ENCODE measurements around the gene C19orf67. TPM values are rescaled to one million over a fixed set of nuclear protein-coding genes. Genes with fewer than 3 reads are reported as not detected.
A peak's percentile ranks its signal among the peaks of the same experiment; 100 is the strongest.

C19orf67 gene
- total and polyA plus RNA-seq, 2 donors from 2014 or later = not detected

GRCh38 chr19:14119644-14120496 lies 34.3 kb upstream of the C19orf67 start:
- Histone ChIP-seq H3K27ac (ENCODE audit: low read depth in 2 of 2, low read length in 2 of 2) (peak overlapping the region; percentile 98 to 99), H3K4me3 (ENCODE audit: low read length in 3 of 3) (no peak overlapping the region), H3K27me3 (ENCODE audit: control insufficient read depth, insufficient read depth, low read length) (no peaks in the 10 kb centered on the region), H3K36me3 (ENCODE audit: control insufficient read depth in 2 of 3, insufficient read depth in 3 of 3, low read length in 3 of 3) (no peaks in the 10 kb centered on the region), H3K9ac (ENCODE audit: low read length in 3 of 3) (peak overlapping the region in 2 of 3 donors; percentile 17 to 33), H3K9me3 (ENCODE audit: control insufficient read depth in 2 of 3, insufficient read depth in 1 of 3, low read length in 3 of 3) (no peaks in the 10 kb centered on the region), H3K4me1 (ENCODE audit: control insufficient read depth in 2 of 3, insufficient read depth in 2 of 3, low read depth in 1 of 3, low read length in 3 of 3) (peaks cover 0 to 27% (median 25%) of the 10 kb centered on the region in 3 donors)
- no peak for DNase-seq
- intact Hi-C loops (cut with DNase I) = no loop called here
- no peak for TF ChIP-seq CTCF (IDR thresholded peaks at IDR 0.05; ENCODE audit: borderline replicate concordance, extremely low read depth, insufficient read depth)
- no peak for FAIRE-seq

GRCh38 chr19:14119146-14119545 lies 33.6 kb upstream of the C19orf67 start:
- Histone ChIP-seq H3K4me1 (ENCODE audit: control insufficient read depth in 2 of 3, insufficient read depth in 2 of 3, low read depth in 1 of 3, low read length in 3 of 3) (peaks cover 0 to 27% (median 25%) of the 10 kb centered on the region in 3 donors), H3K9ac (ENCODE audit: low read length in 3 of 3) (peak overlapping the region in 2 of 3 donors; percentile 87 to 92), H3K27ac (ENCODE audit: low read depth in 2 of 2, low read length in 2 of 2) (peak overlapping the region; percentile 98 to 99), H3K36me3 (ENCODE audit: control insufficient read depth in 2 of 3, insufficient read depth in 3 of 3, low read length in 3 of 3) (no peaks in the 10 kb centered on the region), H3K9me3 (ENCODE audit: control insufficient read depth in 2 of 3, insufficient read depth in 1 of 3, low read length in 3 of 3) (no peaks in the 10 kb centered on the region), H3K27me3 (ENCODE audit: control insufficient read depth, insufficient read depth, low read length) (no peaks in the 10 kb centered on the region), H3K4me3 (ENCODE audit: low read length in 3 of 3) (peak overlapping the region in 2 of 3 donors; percentile 81 to 86)
- intact Hi-C loops (cut with DNase I) = no loop called here
- no peak for TF ChIP-seq CTCF (IDR thresholded peaks at IDR 0.05; ENCODE audit: borderline replicate concordance, extremely low read depth, insufficient read depth)
- FAIRE-seq (no peak), DNase-seq (no peak)

GRCh38 chr19:14118165-14119051 lies 32.8 kb upstream of the C19orf67 start:
- Histone ChIP-seq H3K36me3 (ENCODE audit: control insufficient read depth in 2 of 3, insufficient read depth in 3 of 3, low read length in 3 of 3) (no peaks in the 10 kb centered on the region), H3K9me3 (ENCODE audit: control insufficient read depth in 2 of 3, insufficient read depth in 1 of 3, low read length in 3 of 3) (no peaks in the 10 kb centered on the region), H3K27me3 (ENCODE audit: control insufficient read depth, insufficient read depth, low read length) (no peaks in the 10 kb centered on the region), H3K4me1 (ENCODE audit: control insufficient read depth in 2 of 3, insufficient read depth in 2 of 3, low read depth in 1 of 3, low read length in 3 of 3) (peaks cover 0 to 33% (median 29%) of the 10 kb centered on the region in 3 donors), H3K27ac (ENCODE audit: low read depth in 2 of 2, low read length in 2 of 2) (peak overlapping the region; percentile 98 to 99), H3K4me3 (ENCODE audit: low read length in 3 of 3) (peak overlapping the region; percentile 60 to 86 (median 81)), H3K9ac (ENCODE audit: low read length in 3 of 3) (peak overlapping the region; percentile 32 to 92 (median 87))
- intact Hi-C loops (cut with DNase I) = no loop called here
- no peak for FAIRE-seq
- TF ChIP-seq CTCF (IDR thresholded peaks at IDR 0.05; ENCODE audit: borderline replicate concordance, extremely low read depth, insufficient read depth) = no peak
- peak; percentile 47 to 92 (median 70) for DNase-seq
